ENCODE results near the gene C1QTNF12. TPM values are rescaled to one million over a fixed set of nuclear protein-coding genes. Genes with fewer than 3 reads are reported as not detected.

The C1QTNF12 gene
- polyA plus RNA-seq, 3 donors, result 1.1 TPM; not detected in 2

GRCh38 chr1:1202831-1203560 is 43.5 kb downstream of the C1QTNF12 start:
- no peak overlapping the region for H3K4me3 Mint-ChIP-seq
- Histone ChIP-seq H3K27me3 (ENCODE audit: control insufficient read depth in 2 of 2, insufficient read depth in 2 of 2, low read length in 2 of 2) (peaks cover 7 to 41% of the 10 kb centered on the region in 2 donors), H3K4me1 (ENCODE audit: control insufficient read depth in 1 of 2, insufficient read depth in 2 of 2, low read length in 2 of 2) (no peaks in the 10 kb centered on the region), H3K27ac (ENCODE audit: low read depth in 1 of 2, low read length in 2 of 2) (no peak overlapping the region), H3K9me3 (replicated peaks in 1 of 2; ENCODE audit: control insufficient read depth in 1 of 2, insufficient read depth in 1 of 2, low read length in 2 of 2) (no peaks in the 10 kb centered on the region), H2AFZ (ENCODE audit: insufficient read depth, low read depth, low read length, poor library complexity, severe bottlenecking) (no peak overlapping the region), H3K4me2 (replicated peaks; ENCODE audit: extremely low read depth, low read length, poor library complexity, severe bottlenecking) (no peak overlapping the region), H4K20me1 (ENCODE audit: insufficient read depth, low read length) (no peaks in the 10 kb centered on the region), H3K79me2 (ENCODE audit: insufficient read depth, low read length) (no peaks in the 10 kb centered on the region), H3K4me3 (replicated peaks in 1 of 3; ENCODE audit: low read depth in 2 of 3, low read length in 3 of 3) (no peak overlapping the region), H3K36me3 (replicated peaks in 1 of 2; ENCODE audit: control insufficient read depth in 1 of 2, insufficient read depth in 2 of 2, low read length in 2 of 2) (no peaks in the 10 kb centered on the region), H3K9ac (ENCODE audit: insufficient read depth, low read length, poor library complexity, severe bottlenecking) (no peak overlapping the region)
- H3K4me1 Mint-ChIP-seq, result no peaks in the 10 kb centered on the region
- peaks cover 35 to 70% (median 39%) of the 10 kb centered on the region in 3 donors for H3K27me3 Mint-ChIP-seq (ENCODE audit: low read depth in 3 of 3)
- DNase-seq, result no peak
- H3K9me3 Mint-ChIP-seq, result peaks cover 0 to 4% (median 0%) of the 10 kb centered on the region in 7 donors
- H3K36me3 Mint-ChIP-seq, result no peaks in the 10 kb centered on the region
- no peak for TF ChIP-seq CTCF (IDR thresholded peaks at IDR 0.05)
- intact Hi-C loops (cut with micrococcal nuclease), result no loop called here
- WGBS (ENCODE audit: insufficient coverage), result 98% methylated on average over 16 of the region's 27 CpGs
- peak overlapping the region in 1 of 7 donors; percentile 25 for H3K27ac Mint-ChIP-seq

GRCh38 chr1:1200876-1201810 is 45.4 kb downstream of the C1QTNF12 start:
- Histone ChIP-seq H3K27ac (ENCODE audit: low read depth in 1 of 2, low read length in 2 of 2) (no peak overlapping the region), H2AFZ (ENCODE audit: insufficient read depth, low read depth, low read length, poor library complexity, severe bottlenecking) (no peak overlapping the region), H3K4me3 (replicated peaks in 1 of 3; ENCODE audit: low read depth in 2 of 3, low read length in 3 of 3) (no peak overlapping the region), H3K9ac (ENCODE audit: insufficient read depth, low read length, poor library complexity, severe bottlenecking) (no peak overlapping the region), H3K9me3 (replicated peaks in 1 of 2; ENCODE audit: control insufficient read depth in 1 of 2, insufficient read depth in 1 of 2, low read length in 2 of 2) (no peaks in the 10 kb centered on the region), H4K20me1 (ENCODE audit: insufficient read depth, low read length) (no peaks in the 10 kb centered on the region), H3K36me3 (replicated peaks in 1 of 2; ENCODE audit: control insufficient read depth in 1 of 2, insufficient read depth in 2 of 2, low read length in 2 of 2) (no peaks in the 10 kb centered on the region), H3K79me2 (ENCODE audit: insufficient read depth, low read length) (no peaks in the 10 kb centered on the region), H3K4me2 (replicated peaks; ENCODE audit: extremely low read depth, low read length, poor library complexity, severe bottlenecking) (peak overlapping the region; percentile 29), H3K4me1 (ENCODE audit: control insufficient read depth in 1 of 2, insufficient read depth in 2 of 2, low read length in 2 of 2) (no peaks in the 10 kb centered on the region), H3K27me3 (ENCODE audit: control insufficient read depth in 2 of 2, insufficient read depth in 2 of 2, low read length in 2 of 2) (peaks cover 2 to 24% of the 10 kb centered on the region in 2 donors)
- peak in 2 of 3 donors; percentile 26 to 81 for DNase-seq
- Mint-ChIP-seq H3K36me3 (no peaks in the 10 kb centered on the region), H3K27me3 (ENCODE audit: low read depth in 3 of 3) (peaks cover 19 to 51% (median 21%) of the 10 kb centered on the region in 3 donors), H3K27ac (peak overlapping the region in 3 of 7 donors; percentile 45 to 54 (median 48)), H3K9me3 (peaks cover 0 to 3% (median 0%) of the 10 kb centered on the region in 7 donors), H3K4me3 (peak overlapping the region in 1 of 2 donors; percentile 30), H3K4me1 (no peaks in the 10 kb centered on the region)
- under 1% methylated on average over 77 of the region's 109 CpGs for WGBS (ENCODE audit: insufficient coverage)
- no peak for TF ChIP-seq CTCF (IDR thresholded peaks at IDR 0.05)
- intact Hi-C loops (cut with micrococcal nuclease), result no loop called here
